Activated T-cell treated with anti-CD3 and anti-CD28 coated beads, Interleukin-2, amount 50 U/mL, for 4 hours (primary cell): ENCODE data around the gene DDX10. TPM values are rescaled to one million over a fixed set of nuclear protein-coding genes. Genes with fewer than 3 reads are reported as not detected.

Source experiments
- ATAC-seq, 2 donors: fragments of 200-7000 bp; cut with Tn5 transposase; one replicate each; pipeline ENCODE4 v1.10.0; 2021
- DNase-seq: peaks from one replicate; pipeline ENCODE4 v3.0.0-alpha.2; 2020
- H3K27me3 Mint-ChIP-seq: one replicate; pipeline ENCODE4 v1.8.0; 2021; ENCODE audit warnings: low read depth, mixed read lengths
- H3K36me3 Mint-ChIP-seq: one replicate; pipeline ENCODE4 v1.8.0; 2022; ENCODE audit warnings: mixed read lengths; ENCODE audit not compliant: insufficient read depth
- H3K4me1 Mint-ChIP-seq: one replicate; pipeline ENCODE4 v1.8.0; 2021; ENCODE audit warnings: low read depth, mixed read lengths
- H3K4me3 Mint-ChIP-seq: one replicate; pipeline ENCODE4 v1.8.0; 2021; ENCODE audit warnings: mild to moderate bottlenecking, moderate library complexity, mixed read lengths
- H3K9me3 Mint-ChIP-seq: one replicate; pipeline ENCODE4 v1.8.0; 2021; ENCODE audit warnings: mixed read lengths
- total RNA-seq, 3 donors: library from RNA; stranded (reverse); gene quantifications; one replicate each; pipeline ENCODE4 v1.2.1, GENCODE V29; 2021

The DDX10 gene
- total RNA-seq, 3 donors from 2014 or later: 85.7 to 94.2 (median 91.8) TPM

DNA sequence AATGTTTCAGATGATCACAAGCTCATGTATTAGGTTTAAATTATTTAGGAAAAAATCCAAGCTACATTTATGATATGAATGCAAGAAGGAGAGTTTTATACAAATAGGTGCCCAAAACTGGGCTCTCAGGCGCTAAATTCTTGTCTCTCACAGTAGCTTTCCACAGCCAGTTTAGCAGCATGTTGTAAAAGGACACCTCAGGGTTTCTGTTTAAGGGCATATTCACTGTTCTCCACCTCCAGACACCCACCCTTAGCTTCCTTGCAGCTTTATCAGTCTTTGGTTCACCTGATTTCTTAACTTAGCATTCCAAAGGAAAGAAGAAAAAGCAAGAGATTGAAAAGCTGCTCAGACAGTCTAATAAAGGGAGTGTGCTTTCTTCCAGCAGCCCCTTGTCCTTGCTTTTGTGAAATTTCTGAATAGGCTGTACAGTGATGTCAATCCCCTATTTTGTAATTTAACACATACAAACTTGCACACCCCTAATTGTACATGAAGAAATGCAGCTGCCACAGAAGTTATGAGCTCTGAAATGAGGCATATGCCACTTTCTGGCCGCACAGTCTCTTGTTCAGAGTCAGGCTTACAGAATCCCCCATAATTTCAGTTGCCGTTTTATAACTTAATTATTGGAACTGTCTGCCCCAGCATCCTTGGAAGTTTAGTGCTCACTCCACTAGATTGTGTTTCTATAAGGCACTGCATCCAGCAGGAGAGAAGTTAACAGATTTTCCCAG lies 262.1 kb downstream of the DDX10 start:
- Mint-ChIP-seq H3K27me3 (no peaks in the 10 kb centered on the region), H3K4me1 (no peaks in the 10 kb centered on the region), H3K36me3 (peaks cover 33% of the 10 kb centered on the region), H3K4me3 (no peak overlapping the region), H3K9me3 (no peaks in the 10 kb centered on the region)
- ATAC-seq: no peak
- DNase-seq: no peak

DNA sequence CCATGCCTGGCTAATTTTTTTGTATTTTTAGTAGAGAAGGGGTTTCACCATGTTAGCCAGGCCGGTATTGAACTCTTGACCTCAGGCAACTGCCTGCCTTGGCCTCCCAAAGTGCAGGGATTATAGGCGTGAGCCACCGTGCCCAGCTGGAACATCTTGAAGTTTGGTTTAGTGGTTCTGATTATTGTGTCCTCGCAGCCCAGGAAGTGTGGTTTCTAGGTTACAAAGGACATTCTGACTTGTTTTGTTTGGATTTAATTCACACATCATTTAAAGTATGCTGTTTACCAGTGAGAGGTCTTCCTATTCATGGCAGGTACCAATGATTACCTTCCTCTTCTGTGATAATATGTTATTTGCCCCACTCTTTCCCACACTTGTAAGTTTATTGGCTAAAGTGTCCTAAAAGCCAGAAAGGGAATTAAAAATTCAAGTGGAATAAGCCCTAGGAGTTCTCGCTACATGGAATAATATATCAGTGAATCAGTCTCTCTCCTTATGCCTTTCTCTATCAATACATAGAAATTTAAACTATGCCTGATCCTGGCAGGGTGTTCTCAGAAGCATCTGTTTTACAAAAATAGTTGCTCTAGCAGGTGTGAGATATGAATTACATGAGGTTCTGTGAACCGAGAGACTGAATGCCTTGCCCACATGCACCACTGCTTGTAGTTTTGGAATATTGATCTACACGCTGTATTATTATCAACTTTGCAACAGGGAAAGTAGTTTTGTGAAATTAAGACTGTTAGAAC lies 263.1 kb downstream of the DDX10 start:
- H3K27me3 Mint-ChIP-seq: no peaks in the 10 kb centered on the region
- ATAC-seq (no peak), DNase-seq (no peak)
- H3K4me1 Mint-ChIP-seq: no peaks in the 10 kb centered on the region
- H3K9me3 Mint-ChIP-seq: no peaks in the 10 kb centered on the region
- H3K36me3 Mint-ChIP-seq: peaks cover 32% of the 10 kb centered on the region
- no peak overlapping the region for H3K4me3 Mint-ChIP-seq

DNA sequence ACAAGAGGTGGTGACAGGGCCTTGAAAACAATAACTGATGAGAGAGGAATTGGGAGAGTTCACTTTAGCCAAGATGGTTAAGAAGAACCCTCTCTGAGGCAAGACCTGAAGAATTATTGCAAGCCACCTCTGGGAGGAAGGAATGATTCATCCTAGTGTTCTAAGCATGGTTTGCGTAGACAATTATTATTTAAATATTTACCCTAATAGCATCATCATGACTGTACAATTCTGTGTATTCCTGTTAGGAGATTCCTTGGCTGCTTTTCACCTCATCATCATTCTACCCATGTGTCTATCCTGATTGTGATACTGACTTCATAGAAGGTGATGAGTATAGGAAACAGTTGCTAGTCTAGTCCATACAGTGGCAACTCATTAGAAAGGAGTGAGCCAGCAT lies 264.4 kb downstream of the DDX10 start:
- Mint-ChIP-seq H3K4me1 (no peaks in the 10 kb centered on the region), H3K9me3 (no peaks in the 10 kb centered on the region), H3K27me3 (no peaks in the 10 kb centered on the region), H3K36me3 (peaks cover 32% of the 10 kb centered on the region), H3K4me3 (no peak overlapping the region)
- no peak for DNase-seq
- no peak for ATAC-seq

DNA sequence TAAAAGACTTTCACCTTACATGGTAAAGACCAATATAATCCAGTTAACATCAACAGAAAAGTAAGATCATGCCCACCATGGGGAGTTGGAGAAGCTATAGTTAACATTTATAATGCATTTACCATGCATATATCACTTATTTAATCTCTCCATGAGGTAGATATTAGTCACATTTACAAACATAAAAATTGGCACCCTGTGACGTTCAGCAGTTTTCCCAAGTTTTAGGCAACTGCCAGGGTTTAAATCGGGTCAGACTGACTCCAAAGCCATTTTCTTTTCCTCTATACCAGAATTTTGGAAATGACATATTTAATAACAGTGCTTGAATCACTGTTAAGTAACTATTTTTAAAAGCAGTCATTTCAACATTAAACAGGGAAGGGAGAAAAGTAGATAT lies 266.3 kb downstream of the DDX10 start:
- ATAC-seq (no peak), DNase-seq (no peak)
- Mint-ChIP-seq H3K36me3 (peaks cover 29% of the 10 kb centered on the region), H3K9me3 (no peaks in the 10 kb centered on the region), H3K4me1 (no peaks in the 10 kb centered on the region), H3K27me3 (no peaks in the 10 kb centered on the region), H3K4me3 (no peak overlapping the region)

DNA sequence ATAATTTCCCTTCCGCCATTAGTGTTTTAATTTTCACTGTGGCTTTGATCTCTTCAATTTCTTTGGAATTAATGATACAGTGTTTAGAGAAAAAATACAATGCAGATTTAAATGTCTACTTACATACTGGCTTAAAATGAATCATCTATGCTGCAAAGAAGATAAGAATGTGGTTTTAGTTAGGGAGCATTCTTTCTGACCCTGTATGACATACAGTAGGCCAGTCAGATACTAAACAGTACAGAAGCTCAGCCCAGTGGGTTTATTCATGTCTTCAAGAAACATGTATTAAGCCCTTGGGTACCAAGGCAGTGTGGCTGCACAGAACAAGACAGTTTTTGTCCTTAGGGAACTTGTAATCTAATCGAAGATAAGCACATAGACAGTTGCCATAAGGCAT lies 268.8 kb downstream of the DDX10 start:
- no peak for DNase-seq
- H3K4me3 Mint-ChIP-seq: no peak overlapping the region
- H3K4me1 Mint-ChIP-seq: no peaks in the 10 kb centered on the region

DNA sequence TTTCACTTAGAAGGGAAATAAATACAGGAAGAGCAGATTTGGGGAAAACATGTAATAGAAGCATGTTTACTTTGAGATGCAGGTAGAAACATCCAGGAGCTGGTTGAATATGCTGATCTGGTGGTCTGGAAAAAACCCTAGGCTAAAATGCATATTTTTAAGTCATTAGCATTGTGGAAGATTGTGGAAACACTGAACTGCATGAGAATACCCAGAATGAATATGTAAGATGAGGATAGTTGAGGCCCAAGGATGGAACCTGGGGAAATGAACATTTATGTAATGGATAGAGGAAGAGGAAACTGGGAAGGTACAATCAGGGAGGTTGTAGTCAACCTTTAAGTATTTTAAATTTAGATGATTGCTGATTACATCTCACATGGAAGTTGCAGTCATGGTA lies 269.4 kb downstream of the DDX10 start:
- no peak overlapping the region for H3K4me3 Mint-ChIP-seq
- no peaks in the 10 kb centered on the region for H3K27me3 Mint-ChIP-seq
- H3K9me3 Mint-ChIP-seq: no peaks in the 10 kb centered on the region
- DNase-seq (no peak), ATAC-seq (no peak)
- H3K4me1 Mint-ChIP-seq: no peaks in the 10 kb centered on the region
- H3K36me3 Mint-ChIP-seq: peaks cover 21% of the 10 kb centered on the region

More for the DNA sequence above, 268.8 kb downstream of the DDX10 start:
- no peak for ATAC-seq
- Mint-ChIP-seq H3K36me3 (peaks cover 23% of the 10 kb centered on the region), H3K9me3 (no peaks in the 10 kb centered on the region), H3K27me3 (no peaks in the 10 kb centered on the region)

DNA sequence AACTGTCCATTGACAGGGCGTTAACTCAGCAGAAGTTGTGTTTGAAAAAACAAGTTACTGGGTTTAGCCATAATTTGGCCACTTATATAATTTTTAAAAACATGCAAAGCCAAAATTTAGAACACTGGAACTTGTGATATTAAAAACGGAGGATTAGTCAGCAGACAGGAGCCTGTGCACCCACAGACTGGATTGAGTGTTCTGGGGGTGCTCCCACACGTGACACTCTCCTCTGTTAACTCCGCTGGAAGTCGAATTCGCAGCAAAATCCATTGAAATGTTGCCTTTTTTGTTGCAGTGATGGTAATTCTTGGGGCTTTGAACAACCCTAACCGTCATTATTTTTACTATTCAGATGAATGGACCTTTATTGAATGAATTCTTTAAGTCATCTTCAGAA lies 269.8 kb downstream of the DDX10 start:
- ATAC-seq: no peak
- H3K36me3 Mint-ChIP-seq: peaks cover 20% of the 10 kb centered on the region
- no peaks in the 10 kb centered on the region for H3K27me3 Mint-ChIP-seq
- H3K9me3 Mint-ChIP-seq: no peaks in the 10 kb centered on the region
- no peak overlapping the region for H3K4me3 Mint-ChIP-seq
- DNase-seq: no peak
- H3K4me1 Mint-ChIP-seq: no peaks in the 10 kb centered on the region

DNA sequence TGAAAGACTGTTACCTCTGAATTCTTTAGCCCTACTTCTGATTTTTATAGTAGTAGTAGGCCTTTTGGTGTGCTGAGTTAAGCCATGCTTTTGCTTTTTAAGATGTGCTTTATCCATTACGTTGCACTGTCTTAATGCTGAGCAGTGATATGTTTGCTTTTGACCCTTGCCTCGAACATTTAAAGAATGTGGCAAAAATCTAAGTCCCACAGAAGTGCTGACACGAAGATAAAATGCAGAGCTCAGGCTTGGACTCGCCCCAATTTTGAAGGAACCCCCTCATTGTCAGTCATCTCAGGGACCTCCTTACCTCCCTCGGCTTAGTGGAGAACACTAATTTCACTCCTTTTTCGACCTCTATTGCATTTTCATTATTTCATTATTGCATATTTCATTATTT lies 272.9 kb downstream of the DDX10 start:
- H3K36me3 Mint-ChIP-seq: peaks cover 41% of the 10 kb centered on the region
- no peaks in the 10 kb centered on the region for H3K9me3 Mint-ChIP-seq
- ATAC-seq: no peak

DNA sequence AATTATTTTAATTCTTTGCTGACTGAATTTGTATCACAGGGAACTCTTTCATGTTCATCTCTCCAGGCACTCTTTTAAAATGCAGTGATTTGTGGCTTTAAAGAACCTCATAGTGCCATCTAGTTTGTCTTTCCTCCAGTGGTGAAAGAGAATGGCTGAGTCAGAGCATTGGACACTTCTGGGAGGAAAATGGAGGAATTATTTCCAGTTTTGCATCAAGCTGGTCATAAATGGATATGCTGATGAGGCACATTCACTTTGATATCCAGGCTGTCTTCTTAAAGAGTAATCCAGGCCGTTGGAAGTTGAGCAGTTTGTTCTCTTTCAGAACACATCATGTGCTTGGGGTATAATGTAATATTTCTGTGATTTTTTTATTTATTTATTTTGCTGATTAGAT lies 273.7 kb downstream of the DDX10 start:
- ATAC-seq: no peak
- Mint-ChIP-seq H3K36me3 (peaks cover 40% of the 10 kb centered on the region), H3K27me3 (no peaks in the 10 kb centered on the region), H3K4me1 (no peaks in the 10 kb centered on the region), H3K9me3 (no peaks in the 10 kb centered on the region), H3K4me3 (no peak overlapping the region)
- no peak for DNase-seq

More for the DNA sequence above, 272.9 kb downstream of the DDX10 start:
- Mint-ChIP-seq H3K4me3 (no peak overlapping the region), H3K27me3 (no peaks in the 10 kb centered on the region), H3K4me1 (no peaks in the 10 kb centered on the region)
- no peak for DNase-seq

DNA sequence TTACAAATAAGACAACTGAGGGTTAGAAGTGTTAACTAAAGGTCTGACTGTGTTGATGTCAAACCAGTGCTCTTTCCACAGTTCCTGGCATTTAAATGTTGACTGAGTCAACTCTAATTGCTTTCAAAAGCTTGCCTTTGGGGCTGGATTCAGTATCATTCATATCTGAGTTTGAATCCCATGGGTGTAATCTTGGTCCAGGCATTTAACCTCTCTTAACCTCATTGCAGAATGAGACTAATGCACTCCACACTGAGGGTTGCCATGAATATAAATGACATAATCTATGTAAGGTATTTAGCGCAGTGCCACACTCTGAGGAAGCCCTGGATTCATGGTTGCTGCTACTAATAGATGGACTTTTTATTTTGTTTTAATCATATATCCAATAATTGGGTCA lies 274.3 kb downstream of the DDX10 start:
- DNase-seq (no peak), ATAC-seq (no peak)
- Mint-ChIP-seq H3K27me3 (no peaks in the 10 kb centered on the region), H3K4me3 (no peak overlapping the region), H3K4me1 (no peaks in the 10 kb centered on the region), H3K9me3 (no peaks in the 10 kb centered on the region), H3K36me3 (peaks cover 41% of the 10 kb centered on the region)

DNA sequence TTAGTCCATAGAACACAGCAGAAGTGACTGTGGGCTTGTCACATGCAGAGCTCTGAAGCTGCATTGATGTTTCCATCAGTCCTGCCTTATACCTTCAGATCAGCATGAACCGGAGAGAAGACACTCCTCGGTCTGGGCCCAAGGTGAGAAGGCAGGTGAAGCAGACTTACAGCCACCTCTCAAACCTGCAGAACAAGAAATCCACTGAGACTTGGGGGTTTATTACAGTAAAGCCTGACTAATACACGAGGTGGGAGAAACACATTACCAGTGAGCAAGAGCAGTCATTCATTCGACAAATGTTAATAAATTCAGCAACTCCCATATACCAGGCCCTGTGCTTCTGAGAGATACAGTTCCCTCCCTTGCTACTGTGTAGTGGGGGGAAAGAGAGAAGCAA lies 279.0 kb downstream of the DDX10 start:
- Mint-ChIP-seq H3K4me1 (peaks cover 7% of the 10 kb centered on the region), H3K4me3 (no peak overlapping the region), H3K36me3 (peaks cover 58% of the 10 kb centered on the region), H3K9me3 (peaks cover 11% of the 10 kb centered on the region), H3K27me3 (no peaks in the 10 kb centered on the region)
- no peak for DNase-seq
- no peak for ATAC-seq

DNA sequence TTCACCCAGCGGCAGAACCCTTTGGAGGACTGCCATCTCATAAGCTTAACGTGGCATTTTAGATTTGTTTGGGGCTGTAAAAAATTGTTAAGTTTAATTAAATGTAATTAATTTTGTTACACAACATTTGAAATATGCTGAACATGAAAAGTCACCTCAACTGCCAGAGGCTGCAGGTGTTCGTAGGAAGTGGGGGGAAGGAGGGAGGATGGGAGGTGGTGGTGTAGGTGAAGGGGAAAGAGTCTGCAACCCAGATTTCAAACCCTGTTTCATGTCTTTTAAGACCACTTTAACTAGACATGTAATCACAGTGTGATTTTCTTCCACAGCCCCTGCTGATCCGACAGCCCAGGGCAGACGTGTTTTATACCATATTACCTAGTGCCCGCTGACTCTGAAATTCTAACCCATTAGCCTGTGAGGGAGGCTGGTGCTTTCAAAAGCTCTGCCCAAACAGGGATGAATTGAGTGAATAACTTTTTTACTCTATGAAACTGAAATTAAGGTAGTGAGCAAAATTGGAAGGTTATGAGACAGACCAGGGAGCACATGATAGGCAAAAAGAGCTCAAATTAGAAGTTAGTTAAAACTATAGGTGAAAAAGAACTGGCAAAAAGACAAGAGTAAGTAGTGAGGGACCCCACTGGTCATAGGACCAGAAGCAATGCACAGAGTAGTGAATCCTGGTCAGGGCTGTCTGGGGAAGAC lies 279.8 kb downstream of the DDX10 start:
- no peak for ATAC-seq
- Mint-ChIP-seq H3K27me3 (no peaks in the 10 kb centered on the region), H3K4me1 (peaks cover 7% of the 10 kb centered on the region), H3K9me3 (peaks cover 11% of the 10 kb centered on the region), H3K36me3 (peaks cover 60% of the 10 kb centered on the region), H3K4me3 (no peak overlapping the region)
- DNase-seq: no peak

DNA sequence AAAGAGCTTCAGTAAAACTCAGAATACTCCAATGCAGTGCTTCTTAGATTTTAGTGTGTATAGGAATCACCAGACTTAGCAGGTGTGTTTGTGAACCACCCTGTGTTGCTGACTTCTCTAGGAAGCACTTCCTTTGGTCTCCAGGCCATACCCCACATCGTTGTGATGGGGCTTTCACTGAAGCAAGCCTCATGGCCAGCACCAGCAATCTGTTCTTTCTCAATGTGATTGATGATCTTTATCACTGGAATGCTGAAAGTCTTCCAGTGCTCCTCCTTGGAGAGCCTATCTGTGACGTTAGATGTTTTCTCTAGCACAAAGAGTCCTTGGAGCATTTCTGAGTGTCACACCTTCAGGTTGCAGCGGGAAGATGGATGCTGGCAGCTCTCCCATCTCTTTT lies 280.5 kb downstream of the DDX10 start:
- no peak for ATAC-seq
- Mint-ChIP-seq H3K36me3 (peaks cover 56% of the 10 kb centered on the region), H3K9me3 (peaks cover 11% of the 10 kb centered on the region), H3K27me3 (no peaks in the 10 kb centered on the region), H3K4me1 (peaks cover 7% of the 10 kb centered on the region), H3K4me3 (no peak overlapping the region)
- DNase-seq: no peak

DNA sequence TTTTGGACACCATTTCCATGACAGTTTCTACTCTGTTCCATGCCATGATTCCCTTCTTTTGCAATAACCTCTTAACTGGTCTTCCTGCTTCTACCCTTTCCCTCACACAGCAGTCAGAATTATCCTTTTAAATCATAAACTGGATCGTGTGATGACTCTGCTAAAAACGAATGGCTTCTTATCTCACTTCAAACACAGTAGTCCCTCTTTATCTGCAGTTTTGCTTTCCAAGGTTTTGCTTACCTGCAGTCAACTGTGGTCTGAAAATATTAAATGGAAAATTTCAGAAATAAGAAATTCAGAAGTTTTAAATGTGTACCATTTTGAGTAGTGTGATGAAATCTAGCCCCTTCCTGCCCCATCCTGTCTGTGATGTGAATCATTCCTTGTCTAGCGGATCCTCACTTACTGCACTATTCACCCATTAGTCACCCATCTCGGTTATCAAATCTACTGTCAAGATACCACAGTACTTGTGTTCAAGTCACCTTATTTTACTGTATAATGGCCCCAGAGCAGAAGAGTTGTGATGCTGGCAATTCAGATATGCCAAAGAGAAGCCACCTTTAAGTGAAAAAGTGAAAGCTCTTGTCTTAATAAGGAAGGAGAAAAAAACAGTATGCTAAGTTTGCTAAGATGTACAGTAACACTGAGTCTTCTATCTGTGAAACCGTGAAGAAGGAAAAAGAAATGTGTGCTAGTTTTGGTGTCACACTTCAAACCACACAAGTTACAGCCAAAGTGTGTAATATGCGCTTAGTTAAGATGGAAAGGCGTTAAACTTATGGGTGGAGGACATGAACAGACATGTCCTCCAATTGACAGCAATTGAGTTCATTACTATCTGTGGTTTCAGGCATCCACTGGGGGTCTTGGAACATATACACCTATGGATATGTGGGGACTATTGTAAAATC lies 283.0 kb downstream of the DDX10 start:
- Mint-ChIP-seq H3K4me3 (no peak overlapping the region), H3K4me1 (peaks cover 7% of the 10 kb centered on the region), H3K9me3 (peaks cover 11% of the 10 kb centered on the region), H3K27me3 (no peaks in the 10 kb centered on the region), H3K36me3 (peaks cover 45% of the 10 kb centered on the region)
- ATAC-seq (peak; percentile 65 to 86), DNase-seq (no peak)
